ENCODE results near the gene CCDC122.

GRCh38 chr13:43915451-43915850, 35.9 kb upstream of the CCDC122 start:
- TF ChIP-seq POLR2AphosphoS5 (IDR thresholded peaks at IDR 0.05; ENCODE audit: borderline replicate concordance, low read depth, low read length) (no peak), EZH2 (IDR thresholded peaks at IDR 0.05) (no peak), FOXP2 (optimal IDR thresholded peaks at IDR 0.05; ENCODE audit: control extremely low read depth, extremely low read length, insufficient read depth) (no peak)
